SU-DHL-6 (cell line): ENCODE data around the gene MYLK3.

Source experiments
- EZH2phosphoT487 ChIP-seq: fragments of 200-600 bp; sonication (generic), shearing (Covaris generic); conservative IDR thresholded peaks from 2 replicates; pipeline ENCODE4 v1.6.1; 2018; ENCODE audit warnings: mild to moderate bottlenecking, antibody characterized with exemption, low read length, moderate library complexity, mixed read lengths
- TF ChIP-seq, protein P1 (sequence below): fragments of 200-600 bp; sonication (generic); IDR thresholded peaks from one replicate; pipeline ENCODE4 v1.5.1; 2017; ENCODE audit warnings: antibody characterized with exemption, mild to moderate bottlenecking, low read length, moderate library complexity; ENCODE audit not compliant: insufficient read depth, poor library complexity, severe bottlenecking

DNA sequence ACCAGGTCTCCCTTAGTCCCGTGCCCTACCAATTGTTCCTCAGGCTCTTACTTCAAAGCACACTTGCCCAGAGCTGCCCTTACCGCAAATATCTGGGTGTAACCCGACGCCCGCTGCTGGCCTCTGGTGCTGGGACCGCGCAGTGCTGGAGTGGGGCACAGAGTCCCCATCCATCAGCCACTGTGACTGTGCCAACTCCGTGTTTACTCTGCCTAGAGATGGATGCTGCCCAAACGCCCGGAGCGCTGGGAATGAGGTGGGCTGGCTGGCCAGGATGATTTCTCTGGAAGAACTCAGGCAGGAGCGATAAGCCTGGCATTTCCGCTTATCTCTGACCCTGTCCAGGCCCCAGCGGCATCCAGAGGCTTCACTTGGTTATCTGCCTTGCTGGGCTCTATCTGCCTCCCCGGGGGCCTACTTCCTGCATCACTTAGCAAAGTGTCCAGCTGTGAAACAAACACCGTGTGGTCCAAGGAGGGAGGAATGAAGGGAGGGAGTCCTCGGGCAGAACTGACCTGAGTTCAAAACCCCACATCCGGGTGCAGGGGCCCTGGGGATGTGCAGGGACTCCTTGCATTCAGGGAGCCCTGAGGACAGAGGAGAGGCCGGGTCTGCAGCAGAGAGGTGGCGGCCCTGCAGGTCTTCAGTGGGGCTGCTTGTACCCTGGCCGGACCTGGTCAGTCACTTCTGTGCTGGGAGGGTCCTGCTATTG lies 9.4 kb upstream of the MYLK3 start:
- TF ChIP-seq, protein P1, sequence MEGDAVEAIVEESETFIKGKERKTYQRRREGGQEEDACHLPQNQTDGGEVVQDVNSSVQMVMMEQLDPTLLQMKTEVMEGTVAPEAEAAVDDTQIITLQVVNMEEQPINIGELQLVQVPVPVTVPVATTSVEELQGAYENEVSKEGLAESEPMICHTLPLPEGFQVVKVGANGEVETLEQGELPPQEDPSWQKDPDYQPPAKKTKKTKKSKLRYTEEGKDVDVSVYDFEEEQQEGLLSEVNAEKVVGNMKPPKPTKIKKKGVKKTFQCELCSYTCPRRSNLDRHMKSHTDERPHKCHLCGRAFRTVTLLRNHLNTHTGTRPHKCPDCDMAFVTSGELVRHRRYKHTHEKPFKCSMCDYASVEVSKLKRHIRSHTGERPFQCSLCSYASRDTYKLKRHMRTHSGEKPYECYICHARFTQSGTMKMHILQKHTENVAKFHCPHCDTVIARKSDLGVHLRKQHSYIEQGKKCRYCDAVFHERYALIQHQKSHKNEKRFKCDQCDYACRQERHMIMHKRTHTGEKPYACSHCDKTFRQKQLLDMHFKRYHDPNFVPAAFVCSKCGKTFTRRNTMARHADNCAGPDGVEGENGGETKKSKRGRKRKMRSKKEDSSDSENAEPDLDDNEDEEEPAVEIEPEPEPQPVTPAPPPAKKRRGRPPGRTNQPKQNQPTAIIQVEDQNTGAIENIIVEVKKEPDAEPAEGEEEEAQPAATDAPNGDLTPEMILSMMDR: no peak
- TF ChIP-seq EZH2phosphoT487: no peak
